ENCODE data around the gene ZNF674.
"Not testable (repeated sequence)": the region's sequence is repeated elsewhere in the genome, so short reads cannot be mapped to it uniquely, and the experiment has no call there.

The ZNF674 gene

DNA sequence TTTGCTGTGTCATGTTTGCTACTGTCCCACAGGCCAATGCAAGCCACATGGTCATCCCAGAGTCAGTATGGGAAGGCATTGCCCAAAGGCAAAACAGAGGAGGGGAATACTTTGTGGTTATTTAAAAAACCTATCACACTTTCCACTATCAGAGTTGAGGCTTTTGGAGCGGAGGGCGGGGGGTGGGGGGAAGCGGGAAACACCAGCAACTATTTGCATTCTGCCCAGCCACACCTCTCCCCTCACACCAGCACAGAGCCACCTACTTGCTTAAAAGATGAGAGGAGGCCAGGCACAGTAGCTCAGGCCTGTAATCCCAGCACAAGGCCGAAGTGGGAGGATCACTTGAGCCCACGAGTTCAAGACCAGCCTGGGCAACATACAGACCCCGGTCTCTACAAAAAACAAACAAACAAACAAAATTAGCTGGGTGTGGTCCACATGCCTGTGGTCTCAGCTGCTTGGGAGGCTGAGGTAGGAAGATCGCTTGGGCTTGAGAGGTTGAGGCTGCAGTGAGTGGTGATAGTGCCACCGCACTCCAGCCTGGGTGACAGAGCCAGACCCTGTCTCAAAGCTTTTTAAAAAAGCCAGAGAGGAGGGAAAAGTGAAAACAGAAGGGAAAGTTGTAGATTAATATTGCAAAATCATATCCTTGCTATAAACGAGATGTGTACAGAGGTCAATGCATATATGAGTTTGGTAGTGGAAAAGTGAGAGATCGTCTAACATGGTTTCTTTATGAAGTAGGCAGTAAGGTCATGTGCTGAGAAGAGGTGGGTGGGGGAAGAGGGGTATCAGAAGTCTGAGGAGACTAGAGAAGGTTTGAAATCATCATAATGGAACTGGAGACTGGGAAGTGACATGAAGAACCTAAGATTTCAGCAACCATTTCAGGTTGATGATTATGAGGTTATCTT, 26.5 kb upstream of the ZNF674 start:
- no peak for DNase-seq (ENCODE audit: low read depth in 4 of 4, low spot score in 1 of 4)

DNA sequence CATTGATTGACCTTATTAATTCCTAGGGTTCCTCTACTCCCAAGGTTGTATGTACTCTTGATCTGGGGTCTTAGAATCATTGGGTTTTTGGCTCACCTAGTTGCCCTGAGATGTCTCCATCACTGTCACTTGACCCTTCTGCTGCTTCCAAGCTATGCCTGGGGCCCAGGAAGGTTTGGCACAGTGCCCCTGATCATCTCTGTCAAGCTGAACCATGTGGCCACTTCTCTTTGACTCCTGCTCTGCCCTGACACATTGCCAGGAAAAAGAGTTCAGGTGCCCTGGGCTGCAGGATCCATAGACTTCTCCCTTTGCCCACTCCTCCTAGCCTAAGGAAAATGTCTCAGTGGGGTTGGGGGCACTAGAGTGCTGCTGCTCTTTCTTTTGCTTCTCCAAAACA, 24.4 kb upstream of the ZNF674 start:
- DNase-seq (ENCODE audit: low read depth in 4 of 4, low spot score in 1 of 4) = no peak

DNA sequence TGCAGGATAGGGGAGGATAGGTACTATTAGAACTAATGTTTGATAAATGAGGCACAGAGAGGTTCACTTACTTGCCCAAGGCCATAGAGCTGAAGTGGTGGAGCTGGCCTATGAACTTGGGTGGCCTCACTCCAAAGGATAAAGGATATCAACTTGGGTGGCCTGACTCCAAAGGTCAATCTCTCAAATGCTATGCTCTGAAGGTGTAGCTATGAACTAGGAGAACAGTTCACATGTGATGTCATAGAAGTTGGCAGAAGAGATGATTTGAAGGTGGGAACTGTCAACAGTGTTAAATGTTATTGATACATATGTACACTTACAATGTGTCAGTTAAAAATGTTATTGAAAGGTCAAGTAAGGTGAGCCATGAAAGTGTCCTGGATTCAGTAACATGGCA, 22.2 kb upstream of the ZNF674 start:
- no peak for DNase-seq (ENCODE audit: low read depth in 4 of 4, low spot score in 1 of 4)

DNA sequence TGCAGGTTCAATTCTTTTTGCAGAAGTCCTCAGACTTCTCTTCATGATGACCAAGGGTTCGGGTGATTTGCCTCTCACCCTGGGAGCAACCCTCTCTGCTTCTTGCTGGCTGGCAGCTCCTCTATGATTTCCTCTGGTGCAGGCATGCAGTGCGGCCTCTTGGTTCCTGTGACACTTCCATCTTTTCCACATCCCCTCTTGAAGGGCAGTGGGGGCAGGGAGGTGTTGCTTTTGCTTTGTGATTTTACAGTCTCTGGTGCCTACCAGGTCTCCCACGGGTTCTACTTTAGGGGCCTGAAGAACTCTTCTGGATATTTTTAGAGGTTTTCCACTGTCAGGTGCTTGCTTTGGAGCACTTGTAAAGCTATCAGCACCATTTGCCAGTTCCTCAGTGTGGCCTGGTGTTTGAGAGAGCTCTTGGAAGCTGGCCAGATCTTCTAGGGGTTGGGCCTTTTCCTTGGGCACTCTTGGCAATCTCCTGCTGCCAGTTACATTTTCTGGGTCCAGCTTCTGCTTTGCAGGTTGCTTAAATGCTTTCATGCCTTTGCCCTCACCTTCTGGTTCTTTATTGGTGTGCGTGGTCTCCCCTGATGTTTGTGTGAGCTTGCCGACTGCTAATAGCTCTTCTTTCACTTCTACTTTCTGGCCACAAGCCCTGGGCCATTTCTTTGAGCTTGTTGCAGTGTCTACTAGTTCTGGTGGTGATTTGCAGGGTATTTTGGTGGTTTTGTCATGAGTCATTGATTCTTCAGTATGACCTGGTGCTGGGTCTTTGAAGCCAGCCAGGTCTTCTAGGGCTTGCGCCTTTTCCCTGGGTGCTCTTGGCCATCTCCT, 16.8 kb upstream of the ZNF674 start:
- DNase-seq (ENCODE audit: low read depth in 4 of 4, low spot score in 1 of 4) = no peak

DNA sequence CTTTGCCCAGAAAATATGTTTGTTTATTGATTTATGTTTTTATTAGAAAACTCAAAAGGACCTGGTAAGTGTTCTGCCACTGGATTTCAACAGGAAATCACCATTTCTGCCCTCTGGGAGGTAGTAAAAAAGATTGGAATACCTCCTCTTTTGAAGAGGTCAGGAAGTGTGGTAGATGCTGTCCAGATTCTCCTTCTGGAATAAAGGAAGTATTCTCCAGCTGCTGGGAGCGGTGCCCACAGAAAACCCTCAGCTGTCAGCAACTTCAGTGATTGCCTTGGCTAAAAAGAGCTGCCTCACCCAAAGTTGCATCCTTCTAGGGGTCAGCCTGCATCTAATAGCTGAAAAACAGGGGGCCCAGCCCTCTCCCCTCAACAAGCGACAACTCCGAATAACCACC, 13.8 kb upstream of the ZNF674 start:
- no peak for DNase-seq (ENCODE audit: low read depth in 4 of 4, low spot score in 1 of 4)

DNA sequence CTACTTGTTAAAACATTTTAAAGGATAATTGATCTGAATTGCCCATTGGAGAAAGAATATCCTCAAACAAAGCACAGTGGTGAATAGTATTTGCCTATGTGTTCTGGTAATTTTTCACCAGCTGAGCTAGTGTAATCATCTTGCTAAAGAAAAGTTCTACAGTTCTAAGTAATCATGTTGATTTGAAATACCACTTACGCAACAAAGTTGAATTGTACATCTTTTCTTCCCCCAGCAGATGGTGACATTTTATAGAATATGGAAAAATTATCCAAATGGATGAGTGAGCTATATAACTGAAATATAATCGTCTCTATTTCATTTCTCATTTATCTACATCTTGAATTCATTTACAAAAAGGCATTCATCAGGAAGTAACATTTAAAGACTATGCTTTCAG, 9.7 kb upstream of the ZNF674 start:
- DNase-seq (ENCODE audit: low read depth in 4 of 4, low spot score in 1 of 4) = no peak

DNA sequence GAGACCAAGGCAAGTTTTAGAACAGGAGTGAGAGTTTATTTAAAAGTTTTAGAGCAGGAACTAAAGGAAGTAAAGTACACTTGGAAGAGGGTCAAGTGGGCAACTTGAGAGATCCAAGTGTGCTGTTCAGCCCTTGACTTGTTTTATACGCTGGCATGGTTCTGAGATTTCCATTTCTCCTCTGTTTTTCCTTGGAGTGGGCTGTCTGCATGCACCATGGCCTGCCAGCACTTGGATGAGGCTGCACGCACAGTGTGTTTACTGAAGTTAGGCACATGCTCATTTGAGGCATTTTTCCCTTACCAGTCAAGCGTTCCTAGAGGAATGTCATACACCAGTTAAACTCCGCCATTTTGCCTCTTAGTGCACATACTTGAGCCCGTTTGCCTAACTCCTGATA, 8.7 kb upstream of the ZNF674 start:
- DNase-seq (ENCODE audit: low read depth in 4 of 4, low spot score in 1 of 4) = no peak

DNA sequence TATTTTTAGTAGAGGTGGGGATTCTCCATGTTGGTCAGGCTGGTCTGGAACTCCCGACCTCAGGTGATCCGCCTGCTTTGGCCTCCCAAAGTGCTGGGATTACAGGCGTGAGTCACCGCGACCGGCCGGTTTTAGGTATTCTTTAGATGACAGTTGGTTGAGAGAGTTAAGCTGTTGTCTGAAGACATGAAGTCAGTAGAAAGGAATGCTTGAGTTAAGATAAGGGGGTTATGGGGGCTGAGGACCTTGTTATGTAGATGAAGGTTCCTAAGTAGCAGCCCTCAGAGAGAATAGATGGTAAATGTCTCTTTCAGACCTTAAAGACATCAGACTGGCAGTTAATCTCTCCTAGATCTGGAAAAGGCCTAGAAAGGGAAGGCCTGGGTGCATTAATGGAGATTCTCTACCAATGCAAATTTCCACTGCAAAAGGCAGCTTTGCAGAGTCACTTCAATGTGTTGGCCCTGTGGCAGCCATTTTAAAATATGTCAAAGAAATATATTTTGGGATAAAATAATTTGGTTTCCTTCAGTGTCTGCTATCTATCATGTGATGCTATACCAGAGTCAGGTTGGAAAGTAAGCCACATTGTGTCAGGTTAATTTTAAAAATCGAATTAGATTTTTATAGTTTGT, 6.4 kb upstream of the ZNF674 start:
- DNase-seq (ENCODE audit: low read depth in 4 of 4, low spot score in 1 of 4) = no peak

DNA sequence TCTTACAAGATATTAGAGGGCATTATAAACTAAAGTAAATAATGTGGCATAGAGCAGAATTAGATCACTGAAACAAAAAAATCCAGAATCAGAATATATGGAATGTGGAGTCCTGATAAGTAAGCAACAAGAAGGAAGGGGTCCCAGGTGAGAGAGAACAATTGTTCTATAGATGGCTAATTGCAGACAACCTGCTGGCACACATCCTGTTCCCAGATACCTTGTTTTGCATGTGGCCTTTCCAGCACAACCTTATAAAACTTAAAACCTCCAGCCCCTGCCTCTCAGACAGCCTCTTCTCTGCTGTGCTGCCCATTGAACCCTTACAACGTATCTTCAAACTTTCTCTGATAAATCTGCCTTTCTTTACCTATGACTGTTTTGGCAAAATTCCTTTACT, 4.7 kb upstream of the ZNF674 start:
- DNase-seq (ENCODE audit: low read depth in 4 of 4, low spot score in 1 of 4) = no peak

DNA sequence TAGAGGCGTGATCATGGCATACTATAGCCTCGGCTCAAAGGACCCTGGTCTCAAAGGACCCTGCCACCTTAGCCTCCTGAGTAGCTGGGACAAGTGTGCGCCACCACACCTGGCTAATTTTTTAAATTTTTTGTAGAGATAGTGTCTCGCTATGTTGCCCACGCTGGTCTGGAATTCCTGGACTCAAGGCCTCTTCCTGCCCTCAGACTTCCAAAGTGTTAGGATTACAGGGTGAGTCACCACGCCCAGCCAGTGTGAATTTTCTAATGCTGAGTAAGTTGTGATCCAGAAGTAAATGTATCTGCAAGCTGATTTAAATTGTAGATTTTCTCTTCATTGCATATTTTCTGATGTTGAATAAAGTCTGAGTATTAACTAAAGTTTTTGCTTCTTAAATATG, 2.6 kb upstream of the ZNF674 start:
- DNase-seq (ENCODE audit: low read depth in 4 of 4, low spot score in 1 of 4) = no peak

DNA sequence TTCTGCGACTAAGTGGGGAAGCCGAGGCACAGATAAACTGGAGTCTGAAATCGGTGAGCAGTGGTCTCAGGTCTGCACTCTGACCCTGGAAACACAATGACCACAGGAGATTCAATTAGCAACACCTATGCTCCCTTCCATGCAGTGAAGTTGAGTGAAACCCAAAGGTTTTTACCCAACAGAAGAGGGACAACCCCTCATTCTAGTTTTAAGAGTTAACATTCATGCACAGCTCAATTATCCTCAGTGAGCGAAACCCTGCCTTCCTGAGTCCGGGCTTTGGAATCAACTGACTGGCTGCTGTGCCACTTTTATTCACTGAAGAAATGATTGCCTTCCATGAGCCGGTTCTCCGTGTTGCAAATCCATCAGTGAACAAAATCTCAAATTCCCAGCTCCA, 694 bp downstream of the ZNF674 start:
- not testable (repeated sequence) for DNase-seq (ENCODE audit: low read depth in 4 of 4, low spot score in 1 of 4)

DNA sequence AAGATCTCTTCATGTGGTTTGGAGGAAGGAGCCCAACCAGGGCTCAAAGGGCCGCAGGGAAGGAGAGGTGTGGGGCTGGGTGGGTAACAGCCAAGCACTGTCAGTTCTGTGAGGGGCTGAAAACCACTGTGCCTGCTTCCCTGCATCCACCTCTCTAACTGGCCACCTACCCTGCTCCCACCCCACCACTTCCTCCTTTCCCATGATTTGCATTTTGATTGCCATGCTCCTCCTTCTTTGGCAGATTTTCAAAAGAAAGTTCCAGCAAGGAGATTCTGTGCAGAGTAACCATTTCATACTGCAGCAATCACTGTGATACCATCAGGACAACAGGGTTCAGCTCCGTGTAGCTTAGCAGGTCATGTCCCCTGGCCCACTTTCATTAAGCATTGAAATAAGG, 1.8 kb downstream of the ZNF674 start:
- DNase-seq (ENCODE audit: low read depth in 4 of 4, low spot score in 1 of 4) = no peak

DNA sequence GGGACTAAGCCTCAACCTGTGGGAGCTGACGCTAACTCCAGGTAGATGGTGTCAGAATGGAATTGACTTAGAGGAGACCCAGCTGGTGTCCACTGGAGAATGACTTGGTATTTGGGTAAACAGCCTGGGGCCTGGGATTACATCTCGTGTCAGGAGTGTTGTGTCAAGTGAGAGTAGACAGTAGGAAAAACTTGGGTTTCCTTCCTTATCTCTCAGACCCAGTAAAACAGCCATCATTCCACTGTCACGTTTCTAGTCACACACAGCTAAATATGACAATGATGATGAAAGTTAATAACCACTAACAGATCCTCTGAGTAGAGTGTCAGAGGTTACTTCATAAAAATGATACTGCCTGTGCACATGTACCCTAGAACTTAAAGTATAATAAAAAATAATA, 13.8 kb downstream of the ZNF674 start:
- no peak for DNase-seq (ENCODE audit: low read depth in 4 of 4, low spot score in 1 of 4)

DNA sequence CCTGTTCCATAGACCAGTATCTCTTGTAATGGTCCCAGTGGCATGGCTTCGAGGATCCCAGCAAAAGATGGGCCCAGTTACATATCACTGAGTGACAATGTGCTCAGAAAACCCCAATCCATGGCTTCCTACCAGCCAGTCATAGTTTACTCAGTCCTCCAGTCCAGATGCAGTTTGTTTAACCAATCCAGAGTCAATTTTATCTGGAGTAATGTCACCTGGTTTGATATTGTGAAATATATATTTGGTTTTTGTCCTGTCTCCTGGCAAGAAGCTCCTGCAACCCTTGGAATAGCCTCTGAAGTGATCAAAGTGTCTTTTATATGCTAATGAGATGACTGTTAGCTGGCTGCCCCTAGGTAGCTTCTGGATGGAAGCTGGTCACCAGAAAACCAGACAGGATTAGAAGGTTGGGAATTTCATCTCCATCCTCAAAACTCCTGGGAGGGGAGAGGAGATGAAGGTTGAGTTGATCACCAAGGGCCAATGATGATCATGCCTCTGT, 14.8 kb downstream of the ZNF674 start:
- DNase-seq (ENCODE audit: low read depth in 4 of 4, low spot score in 1 of 4) = not testable (repeated sequence)

DNA sequence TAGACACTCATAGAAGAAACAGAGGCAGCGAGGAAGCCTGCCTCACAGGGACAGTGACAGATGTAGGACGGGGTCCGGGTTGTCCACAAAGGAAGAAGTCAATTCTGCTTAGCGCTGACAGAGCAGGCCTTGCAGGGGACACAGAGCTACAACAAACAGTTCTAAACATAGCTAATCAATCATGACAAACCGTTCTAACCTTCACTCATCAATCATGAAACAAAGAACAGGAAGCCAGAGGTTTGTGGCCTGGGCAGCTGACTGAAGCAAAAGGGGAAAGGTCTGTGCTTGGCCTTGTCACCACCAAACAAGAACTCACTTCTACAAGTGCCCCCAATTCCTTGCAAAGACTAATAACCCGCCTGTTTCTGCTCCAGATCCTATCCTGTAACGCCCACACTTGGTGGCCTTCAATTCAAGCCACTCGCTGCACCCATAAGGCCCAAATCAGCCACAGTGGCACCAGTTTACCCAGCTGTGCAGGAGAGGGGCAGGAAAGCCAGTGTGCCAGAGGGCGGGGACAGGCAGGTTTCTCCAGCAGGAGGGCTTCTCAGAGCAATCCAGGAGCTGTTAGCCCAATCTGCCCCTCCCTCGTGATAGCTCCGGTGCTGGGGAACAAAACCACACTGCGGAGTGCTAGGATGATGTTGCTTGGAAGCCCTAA, 15.3 kb downstream of the ZNF674 start:
- DNase-seq (ENCODE audit: low read depth in 4 of 4, low spot score in 1 of 4) = not testable (repeated sequence)

DNA sequence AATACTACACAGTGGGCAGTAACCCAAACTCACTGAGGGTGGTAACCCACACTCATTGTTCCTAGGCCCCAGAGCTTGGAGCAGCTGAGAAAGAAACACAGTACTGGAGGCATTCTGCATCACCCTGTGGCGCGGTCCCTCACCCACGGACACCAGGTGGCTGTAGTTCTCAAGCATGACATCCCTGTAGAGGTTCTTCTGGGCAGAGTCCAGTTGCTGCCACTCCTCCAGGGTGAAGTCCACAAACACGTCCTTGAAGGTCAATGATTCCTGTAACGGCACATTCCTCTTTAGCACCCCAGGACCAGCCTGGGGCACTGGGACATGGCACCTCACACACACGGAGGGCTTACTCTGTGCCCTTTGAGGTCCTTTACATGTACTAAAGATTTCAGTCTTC, 16.6 kb downstream of the ZNF674 start:
- not testable (repeated sequence) for DNase-seq (ENCODE audit: low read depth in 4 of 4, low spot score in 1 of 4)

DNA sequence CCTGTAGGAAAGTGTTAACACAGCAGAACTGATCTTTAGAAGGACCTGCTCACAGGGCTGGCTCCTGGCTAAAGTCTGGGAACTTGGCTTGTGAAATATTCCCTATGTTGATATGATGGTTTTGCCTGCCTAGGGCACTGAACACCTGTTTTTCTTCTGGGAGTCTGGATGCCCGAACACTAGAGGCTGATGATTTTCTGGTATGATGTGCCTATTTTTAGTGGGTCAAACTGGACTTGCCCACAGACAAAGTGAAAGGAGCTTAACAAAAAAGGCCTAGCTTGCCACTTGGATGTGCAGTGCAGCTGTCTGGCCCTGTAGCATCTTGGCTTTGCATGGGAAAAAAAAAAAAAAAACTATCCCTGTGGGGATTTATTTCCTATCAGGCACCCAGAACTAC, 39.1 kb downstream of the ZNF674 start:
- DNase-seq (ENCODE audit: low read depth in 4 of 4, low spot score in 1 of 4) = no peak

DNA sequence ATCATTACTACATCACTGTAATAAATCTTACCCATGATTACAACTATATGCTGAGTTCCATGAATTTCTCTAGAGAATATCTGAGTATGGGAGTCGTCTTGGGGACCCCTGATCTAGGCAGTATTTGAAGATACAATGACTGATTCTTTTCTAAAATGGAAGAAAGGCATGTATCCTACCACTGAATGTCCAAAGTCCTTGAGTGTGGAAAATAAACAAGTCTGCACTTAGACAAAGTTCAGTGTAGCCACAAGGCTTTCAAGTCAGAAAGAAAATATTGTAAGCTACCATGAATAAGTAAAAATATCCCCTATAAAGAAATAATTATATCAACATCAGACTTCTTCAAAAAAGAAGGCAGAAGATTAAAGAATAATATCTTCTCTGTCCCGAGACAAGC, 42.4 kb downstream of the ZNF674 start:
- DNase-seq (ENCODE audit: low read depth in 4 of 4, low spot score in 1 of 4) = no peak

DNA sequence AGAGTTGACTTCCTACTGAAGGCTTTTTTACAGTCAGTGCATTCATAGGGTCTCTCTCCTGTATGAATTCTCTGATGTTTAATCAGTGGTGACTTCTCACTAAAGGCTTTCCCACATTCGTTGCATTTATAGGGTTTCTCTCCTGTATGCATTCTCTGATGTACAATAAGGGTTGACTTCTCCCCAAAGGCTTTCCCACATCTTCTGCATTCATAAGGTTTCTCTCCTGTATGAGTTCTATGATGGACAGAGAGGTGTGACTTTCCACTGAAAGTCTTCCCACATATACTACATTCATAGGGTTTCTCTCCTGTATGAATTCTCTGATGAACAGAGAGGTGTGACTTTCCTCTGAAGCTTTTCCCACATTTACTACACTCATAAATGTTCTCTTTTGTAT, 45.2 kb downstream of the ZNF674 start:
- no peak for DNase-seq (ENCODE audit: low read depth in 4 of 4, low spot score in 1 of 4)

DNA sequence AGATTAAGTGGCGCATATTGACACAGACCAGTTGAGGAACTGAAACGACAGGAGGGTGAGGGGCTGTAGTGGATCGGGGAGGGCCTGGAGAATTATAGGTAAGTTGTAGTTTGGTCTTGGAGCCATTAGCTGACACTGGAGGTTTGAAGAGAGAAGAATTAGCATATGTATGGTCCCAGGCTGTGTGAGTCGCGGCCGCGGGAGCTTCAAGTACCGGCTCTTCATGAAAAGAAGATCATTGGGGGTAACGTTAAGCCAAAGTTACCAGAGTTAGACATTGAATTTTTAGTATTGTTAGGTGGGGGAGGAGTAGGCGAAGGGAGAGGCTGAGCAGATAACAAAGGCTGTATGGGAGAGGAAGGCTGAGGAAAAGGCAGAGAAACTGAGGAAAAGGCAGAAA, 56.5 kb downstream of the ZNF674 start:
- no peak for DNase-seq (ENCODE audit: low read depth in 4 of 4, low spot score in 1 of 4)

DNA sequence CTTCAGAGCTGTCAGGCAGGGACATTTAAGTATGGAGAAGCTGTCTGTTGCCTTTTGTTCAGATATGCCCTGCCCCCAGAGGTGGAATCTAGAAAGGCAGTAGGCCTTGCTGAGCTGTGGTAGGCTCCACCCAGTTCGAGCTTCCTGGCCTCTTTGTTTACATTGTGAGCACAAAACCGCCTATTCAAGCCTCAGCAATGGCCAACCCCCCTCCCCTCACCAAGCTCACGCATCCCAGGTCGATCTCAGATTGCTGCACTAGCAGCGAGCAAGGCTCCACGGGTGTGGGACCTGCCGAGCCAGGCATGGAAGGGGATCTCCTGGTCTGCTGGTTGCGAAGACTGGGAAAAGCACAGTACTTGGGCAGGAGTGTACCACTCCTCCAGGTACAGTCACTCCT, 59.3 kb downstream of the ZNF674 start:
- DNase-seq (ENCODE audit: low read depth in 4 of 4, low spot score in 1 of 4) = no peak
